Choroid plexus epithelial cell (primary cell): ENCODE measurements around the gene C16orf95.

Experiments
- DNase-seq: peaks from one replicate; pipeline ENCODE4 v3.0.0-alpha.2; 2010; ENCODE audit warnings: low read depth
- H3K4me3 ChIP-seq: 2 replicates; pipeline ENCODE4 v1.5.1; 2011; ENCODE audit warnings: low read depth, mild to moderate bottlenecking, control low read depth, low read length, moderate library complexity
- TF ChIP-seq, protein P1 (sequence below): conservative IDR thresholded peaks from 2 replicates; pipeline ENCODE4 v1.5.1; 2011; ENCODE audit warnings: low read depth, mild to moderate bottlenecking, control low read depth, inconsistent platforms, low read length, moderate library complexity

C16orf95 gene

DNA sequence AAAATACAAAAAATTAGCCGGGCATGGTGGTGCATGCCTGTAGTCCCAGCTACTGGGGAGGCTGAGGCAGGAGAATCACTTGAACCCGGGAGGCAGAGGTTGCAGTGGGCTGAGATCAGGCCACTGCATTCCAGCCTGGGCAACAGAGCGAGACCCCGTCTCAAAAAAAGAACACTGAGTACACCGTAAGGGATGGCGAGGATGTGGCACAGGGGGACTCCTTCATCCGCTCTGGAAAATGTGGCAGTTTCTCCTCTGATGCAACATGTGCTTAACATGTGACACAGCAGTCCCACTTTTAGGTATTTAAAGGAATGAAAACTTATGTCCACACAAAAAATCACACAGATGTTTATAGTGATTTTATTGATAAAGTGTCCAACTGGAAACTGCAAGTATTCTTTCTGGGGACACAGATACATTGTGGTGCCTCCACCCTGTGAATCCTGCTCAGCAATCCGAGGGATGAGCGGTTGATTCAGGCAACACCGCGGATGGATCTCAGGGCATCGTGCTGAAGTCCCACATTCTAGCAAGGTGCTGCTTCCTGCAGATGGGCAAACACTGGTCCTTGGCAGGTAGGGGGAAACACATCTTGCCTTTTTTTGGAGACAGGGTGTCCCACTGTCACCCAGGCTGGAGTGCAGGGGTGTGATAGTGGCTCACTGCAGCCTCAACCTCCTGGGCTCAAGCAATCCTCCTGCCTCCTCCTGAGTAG lies 3.5 kb upstream of the C16orf95 start:
- H3K4me3 ChIP-seq: no peak overlapping the region
- TF ChIP-seq, protein P1, sequence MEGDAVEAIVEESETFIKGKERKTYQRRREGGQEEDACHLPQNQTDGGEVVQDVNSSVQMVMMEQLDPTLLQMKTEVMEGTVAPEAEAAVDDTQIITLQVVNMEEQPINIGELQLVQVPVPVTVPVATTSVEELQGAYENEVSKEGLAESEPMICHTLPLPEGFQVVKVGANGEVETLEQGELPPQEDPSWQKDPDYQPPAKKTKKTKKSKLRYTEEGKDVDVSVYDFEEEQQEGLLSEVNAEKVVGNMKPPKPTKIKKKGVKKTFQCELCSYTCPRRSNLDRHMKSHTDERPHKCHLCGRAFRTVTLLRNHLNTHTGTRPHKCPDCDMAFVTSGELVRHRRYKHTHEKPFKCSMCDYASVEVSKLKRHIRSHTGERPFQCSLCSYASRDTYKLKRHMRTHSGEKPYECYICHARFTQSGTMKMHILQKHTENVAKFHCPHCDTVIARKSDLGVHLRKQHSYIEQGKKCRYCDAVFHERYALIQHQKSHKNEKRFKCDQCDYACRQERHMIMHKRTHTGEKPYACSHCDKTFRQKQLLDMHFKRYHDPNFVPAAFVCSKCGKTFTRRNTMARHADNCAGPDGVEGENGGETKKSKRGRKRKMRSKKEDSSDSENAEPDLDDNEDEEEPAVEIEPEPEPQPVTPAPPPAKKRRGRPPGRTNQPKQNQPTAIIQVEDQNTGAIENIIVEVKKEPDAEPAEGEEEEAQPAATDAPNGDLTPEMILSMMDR: no peak
- no peak for DNase-seq

DNA sequence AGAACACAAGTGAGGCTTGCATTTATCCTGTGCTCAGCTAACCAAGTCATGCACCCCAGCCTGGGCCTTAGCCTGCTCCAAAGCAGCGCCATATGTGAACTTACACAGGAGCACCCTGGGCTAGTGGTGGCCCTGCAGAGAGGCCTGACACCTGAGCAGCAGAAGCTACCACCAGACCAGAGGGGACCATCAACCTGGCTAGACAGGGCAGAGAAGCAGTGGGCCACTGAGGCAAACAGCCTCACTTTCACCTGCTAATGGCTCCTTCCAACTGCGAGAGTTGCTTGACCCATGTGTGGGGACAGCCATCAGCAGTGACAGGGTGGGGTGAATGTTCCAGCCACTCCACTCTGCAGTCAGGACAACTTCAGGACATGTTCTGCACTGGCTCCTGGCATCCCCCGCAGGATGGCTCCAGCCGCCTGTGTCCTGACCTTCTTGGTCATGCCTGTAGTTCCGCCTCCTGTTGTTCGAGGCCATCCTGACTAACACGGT lies 2.9 kb upstream of the C16orf95 start:
- TF ChIP-seq, protein P1: no peak
- DNase-seq: no peak
- no peak overlapping the region for H3K4me3 ChIP-seq

DNA sequence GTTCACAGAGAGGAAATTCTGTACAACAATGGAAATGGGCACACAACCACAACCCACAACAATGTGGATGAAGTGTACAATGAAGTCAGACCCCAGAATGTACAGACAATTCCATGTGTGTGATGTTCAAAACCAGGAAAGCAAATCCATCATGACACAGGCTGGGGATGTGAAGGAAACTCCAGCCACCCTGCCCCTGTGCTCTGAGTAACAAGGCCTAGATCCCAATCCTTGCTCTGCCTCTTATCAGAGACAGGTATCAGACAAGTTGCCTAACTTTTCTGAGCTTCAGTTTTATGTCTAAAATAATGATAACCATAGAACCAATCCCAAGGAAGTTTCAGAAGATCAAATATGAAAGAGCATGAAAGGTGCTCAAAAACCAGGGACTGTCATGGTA lies 1.8 kb upstream of the C16orf95 start:
- H3K4me3 ChIP-seq: no peak overlapping the region
- DNase-seq: no peak

DNA sequence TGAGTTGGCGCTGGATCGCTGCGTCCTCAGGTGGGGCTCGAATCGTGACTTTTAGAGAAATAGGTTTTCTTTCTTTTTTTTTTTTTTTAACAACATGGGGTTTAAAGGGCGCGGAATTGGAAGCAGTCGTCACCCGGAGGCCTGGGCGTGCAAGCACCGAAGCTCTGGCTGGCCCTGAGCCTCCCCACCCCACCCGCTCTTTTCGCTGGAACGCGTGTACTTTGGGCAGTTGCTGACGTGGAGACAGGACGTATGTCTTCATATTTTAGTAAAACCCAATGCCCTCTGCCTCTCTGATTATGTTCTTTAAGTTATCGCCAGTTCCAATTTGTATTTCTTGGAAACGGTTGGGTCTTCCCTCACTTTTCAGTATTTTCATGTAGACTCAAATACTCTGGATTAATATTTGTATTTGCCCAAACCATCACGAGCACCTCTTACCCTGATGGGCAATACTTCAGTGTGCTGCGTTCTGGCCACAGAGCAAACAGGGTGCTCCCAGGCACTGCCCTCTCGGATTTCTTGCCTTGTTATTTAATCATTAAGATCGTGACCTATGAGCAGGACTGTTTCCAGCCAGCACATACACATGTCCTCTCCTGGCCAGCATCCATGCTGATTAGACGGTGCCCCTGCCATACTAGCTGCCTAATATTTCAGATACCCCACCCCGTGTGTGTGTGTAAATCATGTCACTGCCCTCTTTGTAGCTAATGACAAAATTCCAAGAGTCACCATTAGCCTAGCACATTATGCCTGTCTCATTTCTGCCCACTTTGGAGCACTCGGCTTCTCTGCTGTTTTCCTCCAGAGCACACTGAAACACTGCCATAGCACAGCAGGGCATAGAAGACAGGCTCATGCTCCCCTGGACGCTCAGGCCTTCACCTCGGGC lies 805 bp upstream of the C16orf95 start:
- H3K4me3 ChIP-seq: peak overlapping the region; percentile 97
- TF ChIP-seq, protein P1: no peak
- DNase-seq: peak; percentile 67

More for the DNA sequence above, 1.8 kb upstream of the C16orf95 start:
- TF ChIP-seq, protein P1: no peak

DNA sequence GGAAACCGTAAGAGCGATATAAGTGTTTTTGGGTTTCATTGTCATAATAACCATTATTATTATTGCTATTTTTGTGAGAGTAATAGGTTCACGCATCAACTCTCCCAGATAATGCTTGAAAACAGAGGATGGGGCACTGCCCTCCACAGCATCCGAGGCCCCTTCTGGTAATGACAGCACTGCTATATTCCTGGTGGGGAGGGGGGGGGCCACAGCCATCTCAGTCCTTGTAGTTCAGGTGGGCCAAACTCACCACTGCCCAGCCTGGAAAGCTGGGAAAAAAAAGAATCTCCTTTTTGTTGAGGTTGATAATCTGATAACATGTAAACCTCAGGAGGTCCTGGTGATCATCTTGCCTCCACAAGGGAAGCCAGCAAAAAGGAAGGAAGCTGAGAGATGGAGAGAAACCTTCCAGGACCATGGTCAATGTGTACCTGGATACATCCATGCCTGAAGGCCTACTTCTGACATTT lies 706 bp downstream of the C16orf95 start:
- TF ChIP-seq, protein P1: no peak
- H3K4me3 ChIP-seq: peak overlapping the region; percentile 97
- DNase-seq: no peak

DNA sequence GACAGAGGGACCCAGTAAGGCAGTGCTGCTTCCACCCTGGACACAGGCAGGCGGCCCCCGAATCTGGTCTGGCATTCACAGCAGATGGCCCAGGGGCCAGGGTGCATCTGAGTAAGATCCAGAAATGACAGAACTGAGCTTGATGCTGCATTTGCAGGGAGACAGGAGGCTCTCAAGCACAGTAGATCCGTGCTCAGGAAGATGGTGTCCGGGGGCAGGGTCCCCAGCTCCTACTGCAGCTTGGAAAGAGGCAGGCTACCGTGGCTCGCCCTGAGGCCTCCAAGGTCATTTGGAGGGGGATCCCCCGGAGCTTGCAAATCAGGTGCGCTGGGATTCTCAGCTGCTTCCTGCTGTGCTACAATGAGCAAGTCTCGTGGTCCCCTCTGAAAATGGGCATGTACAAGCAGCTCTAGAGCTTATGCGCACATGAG lies 2.2 kb downstream of the C16orf95 start:
- DNase-seq: no peak
- TF ChIP-seq, protein P1: no peak
- H3K4me3 ChIP-seq: no peak overlapping the region
